ENCODE data around the gene TKT.

Gene TKT

DNA sequence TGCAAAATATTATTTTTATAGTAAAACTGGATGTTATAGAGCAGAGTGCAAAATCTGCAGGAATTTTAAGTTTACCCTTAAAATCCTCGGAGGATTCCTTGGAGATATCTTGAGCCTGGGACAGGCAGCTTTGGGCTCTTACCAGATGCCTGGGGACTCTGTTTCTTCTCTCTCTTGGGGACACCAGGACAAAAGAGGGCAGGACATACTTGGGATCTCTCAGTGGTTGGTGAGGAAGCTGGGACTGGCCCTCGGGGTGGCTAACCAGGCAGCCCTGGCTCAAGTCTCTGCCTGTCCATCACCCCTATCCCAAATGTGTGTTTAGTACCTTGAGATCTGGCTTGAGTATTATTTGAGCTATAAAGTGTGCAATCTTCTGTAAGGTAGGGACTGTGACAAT is 38.6 kb downstream of the TKT start:
- no peak for TF ChIP-seq GATA2 (IDR thresholded peaks at IDR 0.05; ENCODE audit: low read depth, low read length)
- TF ChIP-seq GATA3 (IDR thresholded peaks at IDR 0.05; ENCODE audit: low read depth, low read length), result no peak

DNA sequence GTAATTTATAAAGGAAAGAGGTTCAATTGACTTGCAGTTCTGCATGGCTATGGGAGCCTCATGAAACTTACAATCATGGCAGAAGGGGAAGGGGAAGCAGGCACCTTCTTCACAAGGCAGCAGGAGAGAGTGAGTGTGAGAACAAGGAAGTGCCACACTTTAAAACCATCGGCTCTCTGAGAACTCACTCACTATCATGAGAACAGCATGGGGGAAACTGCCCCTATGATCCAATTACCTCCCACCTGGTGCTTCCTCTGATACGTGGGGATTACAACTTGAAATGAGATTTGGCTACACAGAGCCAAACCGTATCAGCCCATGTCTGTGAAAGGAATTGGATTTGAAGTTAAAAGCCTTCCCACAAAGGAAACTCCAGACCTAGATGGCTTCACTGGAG is 39.1 kb downstream of the TKT start:
- TF ChIP-seq GATA3 (IDR thresholded peaks at IDR 0.05; ENCODE audit: low read depth, low read length) (no peak), GATA2 (IDR thresholded peaks at IDR 0.05; ENCODE audit: low read depth, low read length) (no peak)

DNA sequence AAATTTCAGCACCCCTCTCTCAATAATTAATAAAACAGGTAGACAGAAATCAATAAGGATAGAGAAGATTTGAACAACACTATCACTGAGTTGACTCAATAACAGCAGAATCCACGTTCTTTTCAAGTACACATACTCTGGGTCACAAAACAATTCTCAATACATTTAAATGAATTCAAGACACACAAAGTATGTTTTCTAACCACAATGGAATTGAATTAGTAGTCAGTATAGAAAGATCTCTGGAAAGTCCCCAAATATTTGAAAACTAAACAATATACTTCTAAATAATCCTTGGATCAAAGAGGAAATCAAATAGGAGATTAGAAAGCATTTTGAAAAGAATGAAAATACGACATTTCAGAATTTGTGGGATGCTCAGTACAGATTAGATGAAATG is 40.0 kb downstream of the TKT start:
- TF ChIP-seq GATA2 (IDR thresholded peaks at IDR 0.05; ENCODE audit: low read depth, low read length) (no peak), GATA3 (IDR thresholded peaks at IDR 0.05; ENCODE audit: low read depth, low read length) (no peak)

DNA sequence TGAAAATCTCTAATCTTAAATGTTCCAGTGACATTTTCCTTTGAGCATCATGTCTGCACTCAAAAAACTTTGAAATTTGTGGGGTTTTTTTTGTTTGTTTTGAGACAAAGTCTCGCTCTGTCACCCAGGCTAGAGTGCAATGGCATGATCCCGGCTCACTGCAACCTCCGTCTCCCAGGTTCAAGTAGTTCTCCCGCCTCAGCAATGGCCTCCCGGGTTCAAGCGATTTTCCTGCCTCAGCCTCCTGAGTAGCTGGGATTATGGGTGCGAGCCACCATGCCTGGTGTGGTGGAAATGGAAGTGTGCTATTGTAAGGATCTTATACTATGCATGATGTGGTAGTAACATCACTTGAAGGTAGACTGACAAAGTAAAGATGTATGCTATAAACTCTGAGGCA is 42.5 kb downstream of the TKT start:
- TF ChIP-seq GATA3 (IDR thresholded peaks at IDR 0.05; ENCODE audit: low read depth, low read length), result no peak
- no peak for TF ChIP-seq GATA2 (IDR thresholded peaks at IDR 0.05; ENCODE audit: low read depth, low read length)

DNA sequence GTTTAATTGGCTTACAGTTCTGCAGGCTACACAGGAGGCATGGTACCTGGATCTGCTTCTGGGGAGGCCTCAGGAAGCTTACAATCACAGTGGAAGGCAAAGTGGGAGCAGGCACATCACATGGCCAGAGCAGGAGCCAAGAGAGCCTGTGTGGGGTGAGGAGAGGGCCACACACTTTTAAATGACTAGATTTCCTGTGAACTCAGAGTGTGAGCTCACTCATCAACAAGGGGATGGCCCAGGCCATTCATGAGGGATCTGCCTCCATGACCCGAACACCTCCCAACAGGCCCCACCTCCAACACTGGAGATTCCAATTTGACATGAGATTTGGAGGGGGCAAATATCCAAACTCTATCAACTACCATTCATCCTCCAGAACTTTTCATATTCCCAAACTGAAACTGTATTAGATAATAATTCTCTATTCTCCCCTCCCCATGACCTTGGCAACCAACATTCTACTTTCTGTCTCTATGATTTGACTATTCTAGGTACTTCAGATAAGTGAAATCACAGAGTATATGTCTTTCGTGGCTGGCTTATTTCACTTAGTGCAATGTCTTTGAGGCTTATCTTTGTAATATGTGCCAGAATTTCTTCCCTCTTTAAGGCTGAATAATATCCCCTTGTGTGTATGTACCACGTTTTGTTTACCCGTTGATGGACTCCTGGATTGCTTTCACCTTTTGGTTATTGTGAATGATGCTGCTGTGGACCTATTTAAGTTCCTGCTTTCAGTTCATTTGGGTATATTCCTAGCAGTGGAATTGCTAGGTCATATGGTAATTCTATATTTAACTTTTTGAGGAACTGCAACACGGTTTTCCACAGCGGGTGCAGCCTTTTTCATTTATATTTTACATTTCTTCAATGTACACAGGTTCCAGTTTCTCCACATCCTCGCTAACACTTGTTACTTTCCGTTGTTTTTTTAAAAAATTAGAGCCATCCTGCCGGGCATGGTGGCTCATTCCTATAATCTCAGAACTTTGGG is 43.8 kb downstream of the TKT start:
- TF ChIP-seq GATA2 (IDR thresholded peaks at IDR 0.05; ENCODE audit: low read depth, low read length) (no peak), GATA3 (IDR thresholded peaks at IDR 0.05; ENCODE audit: low read depth, low read length) (no peak)

DNA sequence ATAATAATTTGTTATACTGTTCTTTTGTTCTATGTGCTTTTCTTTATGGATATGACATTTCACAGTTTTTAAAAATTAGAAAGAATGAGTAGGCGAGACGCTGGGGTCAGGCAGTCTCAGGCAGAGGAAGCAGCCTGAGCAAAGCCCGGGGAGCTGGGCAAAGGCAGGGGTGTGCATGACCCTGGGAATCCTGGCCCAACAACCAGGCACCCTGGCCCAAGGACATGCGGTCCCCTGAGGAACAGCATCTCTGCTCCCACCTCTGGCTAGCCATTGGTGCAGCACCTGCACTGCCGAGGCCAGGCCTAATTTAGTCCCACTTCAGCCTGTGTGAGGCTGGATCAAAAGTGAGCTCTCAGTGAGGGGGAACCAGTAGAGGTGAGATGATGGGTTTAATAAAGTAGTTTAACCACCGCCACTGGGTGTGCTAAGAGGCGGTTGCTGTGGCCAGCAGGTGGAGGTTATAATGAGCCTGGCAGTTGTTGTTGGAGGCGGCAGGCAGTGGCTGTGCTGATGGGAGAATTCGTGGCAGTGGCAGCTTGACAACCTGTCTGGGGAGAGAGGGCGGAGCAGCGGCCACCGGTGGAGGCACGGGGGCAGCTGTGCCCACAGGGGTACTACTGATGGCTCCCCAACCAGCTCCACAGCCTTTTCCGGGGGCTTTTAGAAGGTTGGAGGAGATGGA is 53.3 kb downstream of the TKT start:
- TF ChIP-seq GATA2 (IDR thresholded peaks at IDR 0.05; ENCODE audit: low read depth, low read length) (no peak), GATA3 (IDR thresholded peaks at IDR 0.05; ENCODE audit: low read depth, low read length) (no peak)

DNA sequence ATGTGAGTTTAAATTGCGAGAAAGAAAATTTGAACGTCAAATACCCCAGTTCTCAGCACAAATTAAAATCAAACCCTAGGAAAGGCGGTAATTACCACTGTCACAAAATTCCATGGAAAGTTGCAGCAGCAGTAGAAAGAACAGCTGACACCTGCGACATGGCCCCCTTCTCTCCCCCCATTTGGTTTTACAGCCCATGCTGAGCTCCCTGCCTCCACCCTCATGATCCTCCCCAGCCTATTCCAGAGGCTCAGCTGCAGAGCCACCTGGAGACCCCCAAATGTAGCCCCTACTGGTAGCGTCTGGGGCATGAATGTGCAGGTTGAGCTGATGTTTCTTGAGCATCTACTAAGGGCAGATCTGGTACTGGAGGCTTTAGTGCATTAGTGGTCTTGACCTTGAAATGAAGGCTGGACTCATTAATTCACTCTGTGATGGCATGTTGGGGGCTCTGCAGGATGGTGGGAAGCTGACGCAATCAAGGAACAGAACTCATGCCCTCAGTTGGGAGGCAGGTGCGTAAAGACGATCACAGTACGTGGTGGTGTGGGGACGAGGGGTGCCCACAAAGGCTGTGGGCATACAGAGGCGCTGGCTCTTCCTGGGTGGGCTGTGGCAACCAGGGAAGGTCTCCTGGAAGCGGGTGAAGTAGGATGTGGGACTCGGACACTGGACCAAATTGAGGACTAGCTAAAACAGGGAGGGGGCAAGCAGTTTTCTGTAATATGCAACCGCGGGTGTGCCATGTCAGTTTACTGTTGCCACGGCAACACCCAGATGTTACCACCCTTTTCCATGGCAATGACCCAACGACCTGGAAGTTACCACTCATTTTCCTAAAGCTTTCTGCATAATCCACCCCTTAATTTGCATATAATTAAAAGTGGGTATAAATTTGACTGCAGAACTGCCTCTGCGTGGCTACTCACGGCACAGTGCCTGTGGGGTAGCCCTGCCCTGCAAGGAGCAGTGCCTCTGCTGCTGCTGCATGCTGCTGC is 55.0 kb downstream of the TKT start:
- TF ChIP-seq GATA3 (IDR thresholded peaks at IDR 0.05; ENCODE audit: low read depth, low read length), result no peak
- no peak for TF ChIP-seq GATA2 (IDR thresholded peaks at IDR 0.05; ENCODE audit: low read depth, low read length)

DNA sequence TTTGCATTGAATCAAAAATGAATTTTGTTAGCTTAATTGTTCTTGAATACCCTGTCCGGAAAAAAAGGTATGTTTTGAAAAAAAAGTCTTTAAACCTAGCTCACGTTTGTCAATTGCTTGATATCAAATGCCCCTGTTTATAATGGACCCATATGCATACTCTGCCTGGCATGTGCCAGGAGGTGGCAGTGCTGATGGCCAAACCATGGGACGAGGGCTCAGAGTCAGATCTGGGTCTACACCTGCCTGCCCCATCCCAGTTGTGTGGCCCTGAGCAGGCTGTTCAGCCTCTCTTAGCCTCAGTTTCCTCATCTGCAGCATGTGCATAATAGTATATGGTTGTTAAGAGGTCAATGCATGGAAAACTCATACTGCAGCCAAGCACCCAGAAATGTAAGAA is 56.0 kb downstream of the TKT start:
- no peak for TF ChIP-seq GATA3 (IDR thresholded peaks at IDR 0.05; ENCODE audit: low read depth, low read length)
- no peak for TF ChIP-seq GATA2 (IDR thresholded peaks at IDR 0.05; ENCODE audit: low read depth, low read length)

DNA sequence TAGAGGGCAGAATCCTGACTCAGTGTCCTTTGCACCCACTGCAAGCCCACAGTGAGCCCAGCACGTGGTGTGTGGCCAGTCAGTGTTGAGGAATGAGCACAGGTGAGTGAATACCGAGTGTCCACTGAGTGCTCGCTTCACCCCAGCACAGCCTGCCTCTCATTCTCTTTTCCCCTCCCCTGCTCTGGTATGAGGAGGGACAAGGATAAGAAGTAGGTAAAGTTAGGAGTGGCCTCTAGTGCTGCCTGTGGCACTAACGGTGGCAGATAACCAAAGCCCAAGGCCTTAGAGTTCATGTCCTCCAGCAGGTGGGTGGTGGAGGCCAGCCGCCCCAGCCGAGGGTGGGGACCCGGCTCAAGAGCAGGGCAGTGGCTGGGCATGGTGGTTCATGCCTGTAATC is 56.8 kb downstream of the TKT start:
- no peak for TF ChIP-seq GATA3 (IDR thresholded peaks at IDR 0.05; ENCODE audit: low read depth, low read length)

DNA sequence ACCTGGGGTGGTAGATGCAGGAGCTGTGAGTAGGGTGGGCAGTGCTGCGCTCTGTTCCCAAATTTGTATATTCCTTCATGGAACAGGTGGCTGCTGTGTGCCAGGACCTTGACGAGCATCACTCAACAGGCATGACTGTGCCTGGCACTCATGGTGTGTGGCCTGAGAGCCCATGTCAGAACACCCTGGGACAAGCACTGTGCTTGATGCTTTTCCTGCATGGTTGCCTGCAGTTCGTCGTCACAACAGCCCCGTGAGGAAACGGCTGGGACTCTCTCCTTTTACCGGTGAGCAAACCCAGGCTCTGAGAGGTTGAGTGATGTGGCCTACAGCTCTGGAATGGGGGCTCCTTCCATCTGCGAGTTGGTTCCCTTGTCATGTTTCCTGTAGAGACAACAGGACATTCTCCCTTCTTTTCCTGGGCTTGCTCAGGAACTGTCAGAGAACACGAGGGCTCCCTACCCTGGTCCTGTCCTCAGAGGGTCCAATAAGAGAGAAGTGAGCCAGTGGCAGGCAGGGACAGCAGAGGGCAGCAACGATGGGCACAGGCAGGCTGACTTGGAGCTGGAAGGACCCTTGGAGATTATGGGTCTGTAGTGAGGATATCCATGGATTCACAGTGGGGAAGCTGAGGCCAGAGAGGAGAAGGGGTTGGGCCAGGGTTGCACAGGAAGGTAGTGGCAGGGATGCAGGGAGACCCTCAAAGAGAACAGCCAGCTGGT is 57.4 kb downstream of the TKT start:
- TF ChIP-seq GATA3 (IDR thresholded peaks at IDR 0.05; ENCODE audit: low read depth, low read length) (no peak), GATA2 (IDR thresholded peaks at IDR 0.05; ENCODE audit: low read depth, low read length) (no peak)

DNA sequence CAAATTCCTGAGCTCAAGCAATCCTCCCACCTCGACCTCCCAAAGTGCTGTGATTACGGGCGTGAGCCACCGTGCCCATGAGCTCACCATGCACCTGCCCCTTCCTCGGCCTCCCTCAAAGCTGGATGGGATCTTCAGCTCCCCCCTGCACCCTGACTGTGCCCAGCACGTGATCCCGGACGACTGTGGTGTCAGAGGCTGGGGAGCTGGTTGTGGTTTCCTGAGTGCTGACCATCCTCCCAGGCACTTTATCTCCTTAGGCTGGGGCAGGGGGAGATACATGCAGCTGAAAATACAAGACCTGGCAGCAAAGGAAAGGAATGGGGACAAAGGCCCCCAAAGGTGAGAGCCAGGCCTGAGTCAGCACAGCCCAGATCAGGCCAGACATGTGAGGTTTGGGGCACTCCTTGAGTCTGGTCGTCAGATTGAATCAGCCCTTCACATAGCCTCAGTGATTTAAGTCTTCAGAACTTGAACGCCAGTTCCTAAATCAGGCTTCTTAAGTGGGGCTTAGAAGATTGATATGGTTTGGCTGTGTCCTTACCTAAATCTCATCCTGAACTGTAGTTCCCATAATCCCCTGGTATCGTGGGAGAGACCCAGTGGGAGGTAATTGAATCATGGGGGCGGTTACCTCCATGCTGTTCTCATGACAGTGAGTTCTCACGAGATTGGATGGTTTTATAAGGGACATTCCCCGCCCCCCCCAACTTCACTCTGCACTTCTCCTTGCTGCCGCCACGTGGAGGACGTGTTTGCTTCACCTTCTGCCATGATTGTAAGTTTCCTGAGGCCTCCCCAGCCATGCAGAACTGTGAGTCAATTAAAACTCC is 59.0 kb downstream of the TKT start:
- TF ChIP-seq GATA3 (IDR thresholded peaks at IDR 0.05; ENCODE audit: low read depth, low read length), result no peak

Data from SH-SY5Y (cell line).